Activated CD4-positive, alpha-beta T cell treated with anti-CD3 and anti-CD28 coated beads for 4 hours (primary cell): ENCODE results near the gene TCERG1L.
"Not testable (repeated sequence)": the region's sequence is repeated elsewhere in the genome, so short reads cannot be mapped to it uniquely, and the experiment has no call there.

Source experiments
- DNase-seq, 2 donors: peaks; one replicate each; pipeline ENCODE4 v3.0.0-alpha.2; 2020

Gene TCERG1L

DNA sequence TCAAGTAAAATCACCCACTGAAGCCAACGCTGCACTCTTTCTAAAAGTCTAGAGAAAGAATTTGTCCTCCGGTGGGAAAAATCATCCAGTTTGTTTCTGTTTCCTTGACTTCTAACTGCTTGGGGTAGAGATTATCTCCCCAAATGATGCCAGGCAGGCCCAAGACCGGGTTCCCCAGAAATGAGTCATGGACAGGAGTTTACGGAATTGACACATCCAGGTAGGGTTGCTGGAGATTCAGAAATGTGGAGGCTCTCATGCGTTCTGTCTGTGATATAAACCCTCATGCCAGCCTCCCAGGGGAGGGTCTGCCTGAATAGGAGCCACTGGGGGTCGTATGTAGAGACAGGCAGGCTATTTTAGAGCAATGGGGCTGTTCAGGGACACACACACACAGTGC, 230.9 kb downstream of the TCERG1L start:
- no peak for DNase-seq

DNA sequence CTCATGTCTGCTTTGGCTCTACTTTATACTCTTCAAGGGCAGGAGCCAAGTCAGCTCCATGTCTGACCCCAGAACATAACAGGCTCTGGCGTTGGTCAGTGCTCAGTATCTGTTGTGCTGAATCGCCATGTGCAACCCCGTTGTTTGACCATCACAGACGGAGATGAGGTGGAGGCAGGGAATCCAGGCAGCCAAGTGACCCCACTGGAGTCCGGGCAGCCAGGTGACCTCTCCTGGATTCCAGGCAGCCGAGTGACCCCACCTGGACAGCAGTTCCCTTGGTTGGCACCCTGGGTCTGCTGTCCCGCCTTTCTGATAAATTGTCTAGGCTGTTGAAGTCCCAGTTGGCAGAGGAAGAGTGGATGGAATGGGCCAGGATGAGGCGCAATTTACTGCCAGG, 232.2 kb downstream of the TCERG1L start:
- DNase-seq: no peak

DNA sequence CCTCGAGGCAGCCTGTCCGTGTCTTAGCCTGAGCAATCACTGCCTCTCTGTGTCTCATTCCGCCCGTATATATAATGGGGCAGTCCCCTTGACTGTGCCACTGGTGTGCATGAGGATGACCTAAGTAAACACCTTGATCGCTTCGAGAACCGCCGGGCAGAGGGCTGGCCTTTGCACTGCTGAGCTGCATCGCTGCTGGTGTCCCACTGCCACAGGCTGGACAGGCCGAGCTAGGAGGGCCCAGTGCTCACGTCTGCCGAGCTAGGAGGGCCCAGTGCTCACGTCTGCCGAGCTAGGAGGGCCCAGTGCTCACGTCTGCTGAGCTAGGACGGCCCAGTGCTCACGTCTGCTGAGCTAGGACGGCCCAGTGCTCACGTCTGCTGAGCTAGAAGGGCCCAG, 232.6 kb downstream of the TCERG1L start:
- DNase-seq: not testable (repeated sequence)

DNA sequence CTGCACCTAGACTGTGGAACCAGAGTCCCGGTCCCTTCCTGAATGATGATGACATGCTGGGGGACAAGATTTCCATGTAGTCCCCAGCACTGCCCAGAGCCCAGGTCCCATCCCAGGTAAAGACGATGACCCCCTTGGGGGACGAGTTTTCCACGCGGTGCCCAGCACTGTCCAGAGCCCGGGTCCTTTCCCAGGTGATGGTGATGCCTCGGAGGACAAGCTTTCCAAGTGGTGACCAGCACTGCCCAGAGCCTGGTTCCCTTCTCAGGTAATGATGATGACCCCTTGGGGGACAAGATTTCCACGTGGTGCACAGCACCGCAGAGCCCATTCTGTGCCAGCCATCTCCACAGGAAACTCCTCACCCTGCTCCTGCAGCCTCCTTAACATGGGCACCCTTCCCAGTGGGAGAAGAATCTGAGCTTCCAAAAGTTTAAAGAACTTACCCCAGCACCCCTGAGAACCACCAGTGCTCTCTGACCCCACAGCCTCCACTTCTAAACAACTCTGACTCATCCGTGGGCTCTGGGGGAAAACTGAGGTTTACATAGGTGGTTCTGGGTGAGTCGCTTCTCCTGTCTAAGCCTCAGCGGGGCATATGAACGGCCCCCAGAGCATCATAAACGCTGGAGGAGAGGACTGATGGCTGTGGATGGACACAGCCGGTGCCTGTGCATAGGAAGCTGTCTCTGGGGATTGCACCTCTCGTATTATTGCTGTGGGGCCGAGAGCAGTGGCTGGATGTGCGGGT, 233.2 kb downstream of the TCERG1L start:
- DNase-seq: no peak

DNA sequence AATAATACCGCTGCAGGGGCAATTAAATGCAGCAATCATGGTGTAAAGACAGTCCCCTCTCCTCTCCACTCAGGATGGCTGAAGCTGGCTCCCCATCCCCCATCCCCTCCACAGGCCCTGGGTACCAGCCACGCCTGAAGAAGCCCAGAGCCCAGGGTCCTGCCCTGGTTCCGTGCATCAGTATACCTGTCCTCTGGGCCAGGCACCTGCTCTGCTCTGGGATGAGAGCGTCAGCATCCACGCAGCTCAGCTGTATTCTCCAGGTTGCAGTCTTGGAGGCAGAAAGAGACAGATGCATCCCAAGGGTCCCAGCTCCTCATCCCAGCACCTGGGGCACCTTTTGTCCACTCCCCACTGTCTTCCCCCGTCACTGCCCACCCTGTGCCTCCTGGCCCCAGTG, 233.8 kb downstream of the TCERG1L start:
- DNase-seq: no peak

DNA sequence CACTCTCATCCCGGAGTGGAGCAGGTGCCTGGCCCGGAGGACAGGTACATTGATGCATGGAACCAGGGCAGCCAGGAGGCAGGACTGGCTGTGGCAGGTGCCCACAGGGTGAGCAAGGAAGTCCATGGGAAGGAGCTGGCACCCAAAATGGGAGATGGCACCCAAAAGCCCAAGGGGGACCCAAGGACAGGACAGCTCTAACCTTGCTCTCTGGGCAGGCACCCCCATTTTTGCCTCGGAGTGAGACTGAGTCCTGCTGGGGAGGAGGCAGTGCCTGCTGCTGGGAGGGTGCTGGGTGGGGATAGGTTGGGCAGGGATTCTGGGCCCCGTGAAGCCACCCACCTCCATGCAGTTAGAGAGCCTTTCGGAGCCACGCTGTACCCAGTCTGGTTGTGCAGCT, 234.5 kb downstream of the TCERG1L start:
- no peak for DNase-seq

DNA sequence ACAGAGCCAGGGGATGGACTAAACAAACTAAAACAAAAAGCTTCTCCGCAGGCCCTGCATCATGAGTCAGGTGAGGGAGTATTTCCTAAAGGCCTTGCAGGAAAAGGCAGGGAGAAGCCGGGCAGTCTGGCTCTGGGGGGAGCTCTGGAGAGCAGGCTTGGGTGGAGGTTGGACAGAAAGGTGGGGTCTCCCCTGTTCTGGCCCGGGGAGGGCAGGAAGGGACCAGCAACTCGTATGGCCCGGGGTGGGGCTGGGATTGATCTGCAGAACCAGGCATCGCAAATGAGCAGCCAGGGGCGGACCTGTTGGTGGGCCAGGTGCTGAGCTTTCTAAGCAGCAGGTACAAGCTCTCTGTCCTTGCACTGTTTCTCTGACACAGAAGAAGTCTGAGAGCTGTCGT, 235.2 kb downstream of the TCERG1L start:
- no peak for DNase-seq

DNA sequence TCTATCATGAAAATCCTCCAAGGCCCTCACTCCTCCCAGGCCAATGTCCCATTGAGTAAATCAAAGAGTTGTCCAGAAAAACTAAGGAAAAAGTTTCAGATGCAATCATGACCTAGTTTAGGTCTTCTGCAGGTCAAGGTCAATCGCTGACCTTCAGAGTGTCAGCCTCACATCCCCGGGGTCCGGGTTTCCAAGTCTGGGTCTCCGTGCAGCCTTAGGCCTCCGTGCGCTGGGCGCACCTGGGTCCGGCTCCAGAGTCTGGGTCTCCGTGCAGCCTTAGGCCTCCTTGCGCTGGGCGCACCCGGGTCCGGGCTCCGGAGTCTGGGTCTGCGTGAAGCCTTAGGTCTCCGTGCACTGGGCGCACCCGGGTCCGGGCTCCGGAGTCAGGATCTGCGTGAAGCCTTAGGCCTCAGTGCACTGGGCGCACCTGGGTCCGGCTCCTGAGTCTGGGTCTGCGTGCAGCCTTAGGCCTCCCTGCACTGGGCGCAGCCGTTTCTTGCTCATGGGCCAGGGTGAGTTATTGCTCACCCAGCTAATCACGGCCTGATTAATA, 236.2 kb downstream of the TCERG1L start:
- no peak for DNase-seq

DNA sequence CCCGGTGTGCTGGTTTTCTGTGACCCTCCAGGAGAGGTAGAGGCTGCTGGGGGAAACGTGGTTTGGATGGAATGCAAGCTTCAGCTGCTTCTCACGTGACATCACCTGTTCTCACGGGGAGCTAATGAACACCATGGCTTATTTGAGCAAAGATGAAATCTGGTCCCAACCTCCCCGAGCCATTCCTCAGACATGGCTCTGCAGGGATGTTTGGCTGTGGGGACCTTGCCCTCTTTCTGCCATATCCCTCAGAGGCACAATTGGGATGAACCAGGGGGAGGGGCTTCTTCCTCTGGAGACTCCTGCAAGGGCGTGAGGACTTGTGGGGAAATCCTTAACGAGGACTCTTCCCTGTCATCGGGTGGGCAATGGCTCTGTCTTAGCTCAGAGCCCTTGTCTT, 236.8 kb downstream of the TCERG1L start:
- no peak for DNase-seq

DNA sequence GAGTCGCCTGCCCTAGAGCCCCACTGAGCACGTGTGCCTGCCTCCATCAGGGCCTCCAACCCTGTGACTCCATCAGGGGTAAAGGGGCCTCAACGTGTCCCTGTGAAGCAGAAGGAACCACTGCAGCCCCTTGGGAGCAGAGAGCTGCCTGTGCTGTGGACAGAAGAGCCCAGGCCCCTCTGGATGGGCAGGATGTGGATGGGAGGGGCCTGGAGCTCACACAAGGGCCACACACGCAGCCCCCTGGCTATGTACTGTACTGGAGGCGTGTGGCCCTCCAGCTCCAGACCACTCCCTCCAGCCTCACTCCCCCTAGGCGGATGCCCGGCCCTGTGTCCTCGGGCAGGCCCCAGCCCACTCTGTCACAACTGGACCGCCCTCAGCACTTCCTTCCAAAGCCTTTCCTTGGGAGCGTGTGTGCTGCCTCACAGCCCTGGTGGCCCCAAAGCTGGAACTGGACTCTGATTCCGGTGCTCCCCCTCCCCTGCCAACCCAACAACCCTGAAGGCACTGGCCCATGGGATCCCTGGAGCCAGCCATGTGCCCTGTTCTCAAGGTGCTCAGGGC, 238.0 kb downstream of the TCERG1L start:
- no peak for DNase-seq

DNA sequence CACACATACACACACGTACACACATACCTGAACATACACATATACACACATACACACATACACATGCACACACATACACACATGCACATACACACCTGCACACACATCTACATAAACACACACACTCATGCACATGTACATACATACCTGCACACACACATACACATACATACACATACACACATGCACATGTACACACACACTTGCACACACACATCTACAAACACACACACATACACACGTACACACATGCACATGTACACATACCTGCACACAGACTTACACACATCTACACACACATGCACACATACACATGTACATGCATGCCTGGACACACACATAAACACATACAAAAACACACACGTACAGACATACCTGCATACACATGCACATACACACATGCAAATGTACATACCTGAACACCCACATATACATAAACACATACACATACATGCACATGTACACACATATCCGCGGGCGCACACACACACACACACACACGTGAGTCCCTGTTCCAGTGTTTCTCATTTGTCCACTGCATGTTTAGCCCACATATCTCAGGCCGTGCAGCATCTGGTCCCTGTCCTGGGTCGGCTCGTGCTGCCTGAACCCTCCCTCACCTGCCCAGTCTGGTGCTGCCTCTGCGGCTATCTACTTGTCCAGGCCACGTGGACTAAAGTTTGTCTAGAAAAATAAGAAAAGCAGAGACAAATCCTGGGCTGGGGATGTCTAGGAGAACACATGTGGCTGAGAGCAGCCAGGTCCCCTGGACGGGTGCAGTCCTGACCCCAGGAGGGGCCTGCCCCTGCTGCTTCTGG, 238.7 kb downstream of the TCERG1L start:
- DNase-seq: no peak

DNA sequence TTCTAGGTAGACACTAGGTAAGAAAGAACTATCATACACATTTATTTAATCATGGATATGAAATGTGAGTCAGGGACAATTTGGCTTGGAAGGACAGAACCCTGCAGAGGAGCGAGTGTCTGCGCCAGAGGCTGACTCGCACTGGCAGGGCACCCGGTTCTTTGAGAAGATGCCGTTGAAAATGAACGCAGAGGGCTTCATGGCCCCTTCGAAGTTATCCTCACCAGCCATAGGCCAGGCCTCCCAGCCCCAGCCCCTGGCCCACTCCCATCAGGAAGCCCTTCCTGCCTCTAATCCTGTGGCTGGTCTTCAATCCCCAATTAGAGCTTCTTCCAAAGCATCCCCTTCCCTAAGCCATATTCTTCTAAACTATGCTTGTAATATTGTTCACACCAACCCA, 239.8 kb downstream of the TCERG1L start:
- no peak for DNase-seq

DNA sequence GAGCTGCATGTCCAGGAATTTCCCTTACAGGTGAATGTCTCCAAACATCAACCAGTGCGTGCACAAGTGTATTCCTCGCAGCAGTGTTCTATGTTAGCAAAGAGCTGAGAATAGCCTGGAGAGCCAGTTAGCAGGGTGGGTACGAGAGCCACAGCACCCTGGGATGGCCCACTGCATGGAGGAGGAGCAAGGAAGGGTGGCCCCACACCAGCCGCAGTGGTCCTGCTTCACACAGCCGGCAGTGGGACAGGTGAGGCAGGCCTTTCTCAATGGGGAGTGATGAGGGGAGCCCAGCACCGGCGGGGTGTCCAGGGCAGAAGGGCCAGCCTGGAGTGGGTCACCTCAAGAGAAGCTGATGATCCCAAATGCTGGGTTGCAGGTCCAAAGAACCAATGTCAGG, 240.7 kb downstream of the TCERG1L start:
- DNase-seq: no peak

DNA sequence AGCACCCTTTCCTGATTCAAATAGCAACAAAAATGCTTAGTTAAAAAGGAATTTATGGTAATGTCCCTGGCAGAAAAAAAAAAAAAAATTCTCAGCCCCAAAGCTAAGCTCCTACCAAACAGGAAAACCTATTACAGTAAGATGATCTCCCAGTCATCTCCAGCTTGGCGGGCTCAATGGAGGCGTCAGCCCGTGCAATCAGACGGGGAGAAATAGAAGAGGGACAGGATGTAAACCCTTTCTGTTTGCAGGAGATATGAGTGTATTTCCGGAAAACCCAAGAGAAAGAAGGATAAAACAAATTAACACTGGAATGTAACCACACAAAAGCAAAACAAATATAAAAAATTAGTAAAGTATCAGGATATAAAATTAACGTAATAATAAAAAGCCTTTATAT, 242.8 kb downstream of the TCERG1L start:
- no peak for DNase-seq

DNA sequence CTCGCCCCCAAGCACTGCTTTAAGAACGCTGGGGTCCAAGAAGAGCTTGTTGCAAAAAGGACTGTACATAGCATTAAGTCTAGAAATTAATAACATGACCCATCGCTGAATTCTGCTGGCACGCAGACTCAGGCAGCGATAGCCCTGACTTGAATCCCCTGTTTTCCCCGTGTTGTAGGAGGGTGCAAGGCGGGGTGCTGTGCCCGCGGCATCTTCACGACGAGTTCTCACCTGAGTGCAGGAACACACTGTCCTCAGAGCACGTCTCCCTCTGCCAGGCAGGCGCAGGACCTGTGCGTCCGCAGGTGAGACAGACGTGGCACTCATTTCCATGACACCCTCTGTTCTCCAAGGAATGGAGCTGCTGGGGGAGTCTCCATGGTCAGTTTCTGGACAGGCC, 243.2 kb downstream of the TCERG1L start:
- DNase-seq: no peak

DNA sequence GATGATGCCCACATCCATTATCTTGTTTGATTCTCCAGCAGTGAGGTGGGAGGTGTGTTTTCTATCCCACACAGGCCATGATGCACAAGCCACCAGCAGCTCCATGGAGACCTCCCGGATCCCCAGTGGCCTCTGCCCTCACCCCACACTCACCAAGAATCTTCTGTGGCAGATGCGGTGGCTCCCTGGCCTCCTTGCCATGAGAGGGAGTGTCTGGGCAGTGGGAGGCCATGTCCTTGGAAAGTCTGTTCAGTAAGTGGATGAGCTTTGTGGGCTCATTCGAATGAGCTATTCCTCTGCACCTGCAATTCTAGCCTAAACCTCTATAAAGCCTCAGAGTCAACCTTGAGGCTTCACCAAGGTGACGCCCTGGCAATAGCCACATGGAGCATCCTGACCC, 243.8 kb downstream of the TCERG1L start:
- no peak for DNase-seq

DNA sequence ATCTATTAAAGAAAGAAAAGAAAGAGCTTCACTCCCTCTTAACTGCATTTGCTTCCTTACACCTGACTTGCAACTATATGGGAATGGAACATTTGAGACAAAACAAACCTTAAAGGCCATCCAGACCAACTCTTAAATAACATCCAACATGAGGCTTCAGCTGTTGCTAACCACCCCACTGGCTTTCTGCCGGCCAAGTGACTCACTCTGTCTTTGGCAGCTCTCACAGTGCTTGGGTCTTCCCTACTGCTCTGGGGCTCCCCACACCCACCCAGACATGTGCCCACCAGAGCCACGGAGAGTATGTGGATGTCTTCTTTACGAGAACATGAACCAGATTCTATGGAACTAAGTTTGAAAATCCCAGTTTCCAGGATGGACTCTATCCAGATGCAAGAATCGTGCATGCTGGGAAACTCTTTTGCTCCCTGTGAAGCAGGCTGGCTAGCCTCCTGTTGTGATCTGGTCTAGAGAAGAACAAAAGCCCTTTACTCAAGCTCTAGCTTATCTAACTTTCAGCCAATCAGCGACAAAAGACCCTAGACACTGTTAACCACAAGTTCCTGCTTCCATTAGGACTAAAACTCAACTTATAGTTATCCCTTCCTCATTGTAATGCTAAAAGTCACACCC, 245.7 kb downstream of the TCERG1L start:
- DNase-seq: no peak

DNA sequence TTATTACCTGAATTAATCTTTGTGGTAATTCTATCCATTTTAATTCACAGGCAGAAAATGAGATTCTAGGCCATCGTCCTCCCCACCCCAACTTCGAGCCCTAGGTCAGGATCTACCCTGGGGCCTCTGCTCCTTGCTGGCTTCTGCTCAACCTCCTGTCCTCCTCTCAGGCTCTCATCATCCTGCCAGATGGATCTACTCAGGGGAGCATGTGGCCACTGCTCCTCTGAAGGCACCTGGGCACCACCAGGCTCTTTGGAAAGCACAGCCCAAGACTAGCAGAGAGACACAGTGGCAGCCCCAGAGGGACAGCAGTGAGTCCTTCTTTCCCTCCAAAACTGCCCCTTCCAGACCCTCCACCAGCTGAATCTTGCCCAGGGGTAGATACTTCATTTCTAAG, 248.2 kb downstream of the TCERG1L start:
- no peak for DNase-seq

DNA sequence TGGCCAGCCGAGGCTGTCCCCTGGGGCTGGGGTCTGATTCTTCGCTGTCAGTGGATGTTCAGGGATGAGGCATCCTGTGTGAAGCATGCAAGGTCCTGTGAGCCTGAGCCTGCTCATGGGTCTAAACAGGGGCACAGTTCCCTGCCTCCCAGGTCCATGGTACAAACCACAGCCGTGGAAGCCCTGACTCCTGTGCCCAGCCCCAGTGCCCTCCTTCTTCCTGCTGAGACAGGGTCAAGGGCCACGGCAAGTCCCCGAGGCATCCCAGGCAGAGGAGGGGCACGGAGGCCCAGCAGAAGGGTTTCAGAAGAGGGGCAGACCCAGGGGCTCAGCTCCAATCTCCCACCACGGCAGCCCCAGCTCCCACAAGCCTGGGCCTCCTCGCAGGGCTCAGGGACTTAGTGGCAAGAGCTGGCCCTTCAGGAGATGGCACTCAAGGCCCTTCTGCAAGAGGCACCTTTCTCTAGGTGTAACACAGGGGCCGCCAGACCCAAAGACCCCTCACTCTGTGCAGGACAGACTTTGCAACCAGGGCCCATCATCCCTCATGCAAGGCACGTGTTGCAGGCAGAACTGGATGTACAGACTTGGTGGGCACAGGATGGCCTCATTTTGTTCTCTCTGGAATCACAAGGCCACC, 248.8 kb downstream of the TCERG1L start:
- no peak for DNase-seq

DNA sequence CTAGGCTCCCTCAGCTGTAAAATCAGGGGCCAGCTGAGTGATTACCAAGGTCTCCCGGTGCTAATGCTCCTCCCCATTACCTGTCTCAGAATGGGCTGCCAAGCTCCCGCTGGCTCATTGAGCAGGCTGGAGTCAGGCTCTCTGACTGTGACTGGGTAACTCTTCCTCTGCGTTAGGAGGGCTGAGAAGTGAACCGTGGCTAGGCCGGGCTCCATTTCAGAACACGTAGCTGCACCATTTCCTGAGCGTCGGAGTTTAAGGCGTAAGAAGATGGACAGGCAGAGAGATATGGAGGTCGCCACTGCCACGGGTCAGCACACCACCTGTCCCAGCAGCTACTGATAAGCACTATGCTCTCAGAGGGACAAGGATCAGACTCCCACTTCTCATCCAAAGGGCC, 250.3 kb downstream of the TCERG1L start:
- no peak for DNase-seq

DNA sequence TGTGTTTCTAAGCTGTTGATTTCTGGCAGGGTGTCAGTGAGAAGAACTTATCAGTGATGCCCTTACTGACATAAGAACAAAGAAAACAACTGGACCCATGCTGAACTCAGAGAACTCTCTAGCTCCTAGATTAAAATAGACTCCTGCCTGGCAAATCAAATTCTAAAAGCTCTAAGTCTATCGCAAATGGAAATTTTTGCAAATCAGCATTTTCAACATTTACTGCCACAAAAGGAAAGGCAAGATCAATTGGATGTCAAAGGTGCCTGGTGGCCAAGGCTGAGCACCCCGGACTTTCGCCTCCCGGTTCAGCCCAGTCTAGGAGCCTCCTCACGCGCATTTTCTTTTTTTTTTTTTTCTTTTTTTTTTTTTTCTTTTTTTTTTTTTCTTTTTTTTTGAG, 251.6 kb downstream of the TCERG1L start:
- DNase-seq: no peak

DNA sequence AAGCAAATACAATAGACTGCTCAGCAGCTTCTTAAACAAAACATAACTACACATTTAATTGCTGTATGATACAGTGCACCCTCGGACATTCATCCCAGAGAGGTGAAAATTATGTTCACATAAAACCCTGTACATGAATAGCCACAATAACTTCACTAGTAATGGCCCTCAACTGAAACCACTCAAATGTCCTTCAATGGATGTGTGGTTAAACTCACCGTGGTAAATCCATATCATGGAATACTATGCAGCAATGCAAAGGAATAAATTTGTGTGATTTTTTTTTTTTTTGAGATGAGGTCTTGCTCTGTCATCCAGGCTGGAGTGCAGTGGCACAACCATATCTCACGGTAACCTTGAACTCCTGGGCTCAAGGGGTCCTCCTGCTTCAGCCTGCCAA, 252.7 kb downstream of the TCERG1L start:
- DNase-seq: no peak

DNA sequence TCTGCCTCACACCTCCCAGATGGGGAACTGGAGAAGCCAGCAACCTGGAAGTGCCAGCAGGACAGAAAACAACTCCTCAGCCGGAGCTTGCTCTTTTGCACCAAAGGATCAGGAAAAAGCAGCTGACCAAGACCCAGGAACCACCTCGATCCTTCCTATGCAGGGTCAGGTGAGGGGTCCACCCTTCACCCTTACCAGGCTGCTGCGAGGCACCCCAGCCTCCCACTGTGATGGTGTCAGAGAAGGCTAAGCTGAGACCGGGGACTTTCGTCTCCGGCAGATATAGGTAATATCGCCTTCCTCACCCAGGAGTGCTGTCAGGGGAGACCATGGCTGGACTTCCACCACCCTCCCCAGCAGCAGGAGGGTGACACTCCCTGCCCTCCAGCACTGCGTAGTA, 254.7 kb downstream of the TCERG1L start:
- DNase-seq: no peak
